Natural killer cell (primary cell): Measurements from ENCODE around the gene PRKAR1B. TPM values are rescaled to one million over a fixed set of nuclear protein-coding genes. Genes with fewer than 3 reads are reported as not detected.

Source experiments
- ATAC-seq, 3 donors: fragments of 150-1000 bp in 2 of 3; fragments of 200-7000 bp in 1 of 3; cut with Tn5 transposase; 1 replicate in 1 of 3; 2 replicates in 2 of 3; pipeline ENCODE4 v1.10.0; 2021; ENCODE audit warnings: mild to moderate bottlenecking in 2 of 3, moderate library complexity in 2 of 3
- DNase-seq, 2 donors: peaks; one replicate each; pipeline versions ENCODE4 v3.0.0 to v3.0.0-alpha.2; 2013 to 2021; ENCODE audit warnings: mixed read lengths in 1 of 2
- H3K27ac ChIP-seq: one replicate; pipeline ENCODE4 v1.5.1; 2013; ENCODE audit warnings: mild to moderate bottlenecking, low read length
- H3K27me3 ChIP-seq: one replicate; pipeline ENCODE4 v1.6.1; 2013; ENCODE audit warnings: low read length; ENCODE audit not compliant: control insufficient read depth, insufficient read depth
- H3K36me3 ChIP-seq: one replicate; pipeline ENCODE4 v1.6.1; 2013; ENCODE audit warnings: low read length; ENCODE audit not compliant: control insufficient read depth, insufficient read depth
- H3K4me1 ChIP-seq: one replicate; pipeline ENCODE4 v1.6.1; 2013; ENCODE audit warnings: low read length; ENCODE audit not compliant: control insufficient read depth, insufficient read depth
- H3K4me3 ChIP-seq: one replicate; pipeline ENCODE4 v1.5.1; 2013; ENCODE audit warnings: low read length
- H3K9me3 ChIP-seq: one replicate; pipeline ENCODE4 v1.6.1; 2013; ENCODE audit warnings: low read length; ENCODE audit not compliant: control insufficient read depth, insufficient read depth
- H3K27ac Mint-ChIP-seq, 2 donors: one replicate each; pipeline ENCODE4 v1.8.0; 2022; ENCODE audit warnings: mild to moderate bottlenecking in 2 of 2, mixed read lengths in 2 of 2, moderate library complexity in 1 of 2
- H3K27me3 Mint-ChIP-seq, 2 donors: one replicate each; pipeline ENCODE4 v1.8.0; 2022; ENCODE audit warnings: low read depth in 2 of 2, mixed read lengths in 2 of 2
- H3K36me3 Mint-ChIP-seq: one replicate; pipeline ENCODE4 v1.8.0; 2022; ENCODE audit warnings: mixed read lengths
- H3K4me1 Mint-ChIP-seq, 2 donors: one replicate each; pipeline ENCODE4 v1.8.0; 2022; ENCODE audit warnings: mixed read lengths in 2 of 2
- H3K4me3 Mint-ChIP-seq: one replicate; pipeline ENCODE4 v1.8.0; 2022; ENCODE audit warnings: mild to moderate bottlenecking, moderate library complexity, mixed read lengths
- H3K9me3 Mint-ChIP-seq, 2 donors: one replicate each; pipeline ENCODE4 v1.8.0; 2022; ENCODE audit warnings: mixed read lengths in 2 of 2
- WGBS: methylation state at CpG from one replicate; pipeline ENCODE4 v1.1.7; 2013; ENCODE audit warnings: missing lambda C conversion rate; ENCODE audit not compliant: insufficient coverage; 5-methylcytosine and 5-hydroxymethylcytosine counted together
- intact Hi-C: fragments of 100-400 bp; cut with micrococcal nuclease; formaldehyde crosslinking; loops from one replicate; pipeline ENCODE4 v1.14.2; 2022
- total RNA-seq, 4 donors: library from RNA; stranded (reverse); fragments of 120-200 nt in 1 of 4; gene quantifications; one replicate each; pipeline versions ENCODE4 v1.2.3 to v1.2.4, GENCODE V29; 2013 to 2022
- TF ChIP-seq, protein P1 (sequence below): fragments of 200-600 bp; IDR thresholded peaks from one replicate; pipeline ENCODE4 v1.8.0; 2022; ENCODE audit warnings: antibody characterized with exemption

The PRKAR1B gene
- total RNA-seq, 3 donors from 2014 or later (not counting 1 experiment from before 2014, with no cell fraction given): 2.4 to 3.8 (median 3.0) TPM

DNA sequence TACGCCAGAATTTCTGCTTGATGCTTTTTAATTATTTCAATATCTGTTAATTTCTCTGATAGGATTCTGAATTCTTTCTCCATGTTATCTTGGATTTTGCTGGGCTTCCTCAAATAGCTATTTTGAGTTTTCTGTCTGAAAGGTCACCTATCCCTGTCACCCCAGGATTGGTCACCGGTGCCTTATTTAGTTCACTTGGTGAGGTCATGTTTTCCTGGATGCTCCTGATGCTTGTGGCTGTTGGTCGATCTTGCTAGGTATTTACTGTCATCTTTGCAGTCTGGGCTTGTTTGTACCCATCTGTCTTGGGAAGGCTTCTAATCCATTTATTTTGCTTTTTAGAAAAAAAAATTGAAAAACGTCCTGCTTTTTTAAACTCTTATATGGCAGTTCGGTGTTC, 11.2 kb upstream of the PRKAR1B start:
- Mint-ChIP-seq H3K4me3 (no peak overlapping the region), H3K36me3 (no peaks in the 10 kb centered on the region), H3K27ac (no peak overlapping the region), H3K9me3 (no peaks in the 10 kb centered on the region), H3K4me1 (no peaks in the 10 kb centered on the region), H3K27me3 (no peaks in the 10 kb centered on the region)
- no peak overlapping the region for H3K4me3 ChIP-seq
- peaks cover 17% of the 10 kb centered on the region for H3K36me3 ChIP-seq
- WGBS: 96% methylated on average over 4 of the region's 5 CpGs
- no peak overlapping the region for H3K27ac ChIP-seq
- H3K4me1 ChIP-seq: no peaks in the 10 kb centered on the region
- DNase-seq (no peak), ATAC-seq (no peak)
- H3K9me3 ChIP-seq: peaks cover 8% of the 10 kb centered on the region
- TF ChIP-seq, protein P1, sequence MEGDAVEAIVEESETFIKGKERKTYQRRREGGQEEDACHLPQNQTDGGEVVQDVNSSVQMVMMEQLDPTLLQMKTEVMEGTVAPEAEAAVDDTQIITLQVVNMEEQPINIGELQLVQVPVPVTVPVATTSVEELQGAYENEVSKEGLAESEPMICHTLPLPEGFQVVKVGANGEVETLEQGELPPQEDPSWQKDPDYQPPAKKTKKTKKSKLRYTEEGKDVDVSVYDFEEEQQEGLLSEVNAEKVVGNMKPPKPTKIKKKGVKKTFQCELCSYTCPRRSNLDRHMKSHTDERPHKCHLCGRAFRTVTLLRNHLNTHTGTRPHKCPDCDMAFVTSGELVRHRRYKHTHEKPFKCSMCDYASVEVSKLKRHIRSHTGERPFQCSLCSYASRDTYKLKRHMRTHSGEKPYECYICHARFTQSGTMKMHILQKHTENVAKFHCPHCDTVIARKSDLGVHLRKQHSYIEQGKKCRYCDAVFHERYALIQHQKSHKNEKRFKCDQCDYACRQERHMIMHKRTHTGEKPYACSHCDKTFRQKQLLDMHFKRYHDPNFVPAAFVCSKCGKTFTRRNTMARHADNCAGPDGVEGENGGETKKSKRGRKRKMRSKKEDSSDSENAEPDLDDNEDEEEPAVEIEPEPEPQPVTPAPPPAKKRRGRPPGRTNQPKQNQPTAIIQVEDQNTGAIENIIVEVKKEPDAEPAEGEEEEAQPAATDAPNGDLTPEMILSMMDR: no peak
- intact Hi-C loops: no loop called here
- H3K27me3 ChIP-seq: no peaks in the 10 kb centered on the region

DNA sequence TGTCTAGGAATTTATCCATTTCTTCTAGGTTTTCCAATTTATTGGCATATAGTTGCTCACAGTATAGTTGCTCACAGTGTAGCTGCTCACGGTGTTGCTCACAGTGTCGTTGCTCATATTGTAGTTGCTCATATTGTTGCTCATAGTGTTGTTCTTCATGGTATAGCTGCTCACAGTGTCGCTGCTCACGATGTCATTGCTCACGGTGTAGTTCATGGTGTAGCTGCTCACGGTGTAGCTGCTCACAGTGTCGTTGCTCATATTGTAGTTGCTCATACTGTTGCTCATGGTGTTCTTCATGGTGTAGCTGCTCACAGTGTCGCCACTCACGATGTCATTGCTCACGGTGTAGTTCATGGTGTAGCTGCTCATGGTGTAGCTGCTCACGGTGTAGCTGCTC, 7.7 kb upstream of the PRKAR1B start:
- H3K27me3 ChIP-seq: no peaks in the 10 kb centered on the region
- TF ChIP-seq, protein P1: no peak
- intact Hi-C loops: no loop called here
- Mint-ChIP-seq H3K27me3 (no peaks in the 10 kb centered on the region), H3K36me3 (no peaks in the 10 kb centered on the region), H3K27ac (no peak overlapping the region), H3K4me3 (no peak overlapping the region), H3K4me1 (no peaks in the 10 kb centered on the region), H3K9me3 (no peaks in the 10 kb centered on the region)
- H3K9me3 ChIP-seq: peaks cover 8% of the 10 kb centered on the region
- H3K4me1 ChIP-seq: no peaks in the 10 kb centered on the region
- DNase-seq (no peak), ATAC-seq (no peak)
- WGBS: 98% methylated on average over 11 of the region's 11 CpGs
- H3K4me3 ChIP-seq: no peak overlapping the region
- no peak overlapping the region for H3K27ac ChIP-seq
- H3K36me3 ChIP-seq: peaks cover 2% of the 10 kb centered on the region

DNA sequence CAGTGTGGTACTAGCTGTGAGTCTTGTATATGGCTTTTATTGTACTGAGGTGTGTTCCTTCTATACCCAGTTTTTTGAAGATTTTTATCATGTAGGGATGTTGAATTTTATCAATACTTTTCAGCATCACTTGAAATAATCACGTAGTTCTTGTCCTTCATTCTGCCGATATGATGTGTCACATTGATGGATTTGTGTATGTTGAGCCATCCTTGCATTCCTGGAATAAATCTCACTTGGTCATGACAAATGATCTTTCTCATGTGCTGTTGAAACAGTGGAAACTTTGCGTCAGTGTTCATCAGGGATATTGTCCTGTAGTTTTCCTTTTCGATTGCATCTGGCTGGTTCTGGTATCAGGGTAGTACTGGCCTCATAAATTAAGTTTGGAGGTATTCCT, 7.1 kb upstream of the PRKAR1B start:
- TF ChIP-seq, protein P1: no peak
- Mint-ChIP-seq H3K4me1 (no peaks in the 10 kb centered on the region), H3K4me3 (no peak overlapping the region), H3K36me3 (no peaks in the 10 kb centered on the region), H3K9me3 (no peaks in the 10 kb centered on the region), H3K27ac (no peak overlapping the region), H3K27me3 (no peaks in the 10 kb centered on the region)
- no peak for ATAC-seq
- 98% methylated on average over 4 of the region's 4 CpGs for WGBS
- Histone ChIP-seq H3K4me3 (no peak overlapping the region), H3K9me3 (peaks cover 8% of the 10 kb centered on the region), H3K4me1 (no peaks in the 10 kb centered on the region), H3K27me3 (no peaks in the 10 kb centered on the region), H3K27ac (no peak overlapping the region), H3K36me3 (peaks cover 1% of the 10 kb centered on the region)
- intact Hi-C loops: no loop called here
- DNase-seq: no peak

DNA sequence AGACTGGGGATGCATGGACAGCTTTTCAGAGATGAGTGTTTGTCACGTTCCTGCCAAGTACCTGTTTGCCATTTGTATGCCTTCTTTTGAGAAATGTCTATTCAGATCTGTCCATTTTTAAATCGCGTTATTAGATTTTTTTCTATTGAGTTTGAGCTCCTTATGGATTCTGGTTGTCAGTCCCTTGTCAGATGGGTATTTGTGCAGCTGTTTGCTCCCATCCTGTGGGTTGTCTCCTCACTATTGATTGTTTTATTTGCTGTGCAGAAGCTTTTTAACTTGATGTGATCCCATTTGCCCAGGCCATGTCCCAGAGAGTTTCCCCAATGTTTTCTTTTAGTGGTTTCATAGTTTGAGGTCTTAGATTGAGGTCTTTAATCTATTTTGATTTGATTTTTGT, 5.5 kb upstream of the PRKAR1B start:
- TF ChIP-seq, protein P1: no peak
- Mint-ChIP-seq H3K36me3 (no peaks in the 10 kb centered on the region), H3K4me1 (peaks cover 6 to 10% of the 10 kb centered on the region in 2 donors), H3K4me3 (no peak overlapping the region), H3K27me3 (no peaks in the 10 kb centered on the region), H3K9me3 (no peaks in the 10 kb centered on the region), H3K27ac (no peak overlapping the region)
- 97% methylated on average over 3 of the region's 3 CpGs for WGBS
- H3K4me1 ChIP-seq: peaks cover 6% of the 10 kb centered on the region
- intact Hi-C loops: no loop called here
- H3K4me3 ChIP-seq: no peak overlapping the region
- H3K36me3 ChIP-seq: no peaks in the 10 kb centered on the region
- H3K27ac ChIP-seq: no peak overlapping the region
- DNase-seq (no peak), ATAC-seq (no peak)
- H3K27me3 ChIP-seq: no peaks in the 10 kb centered on the region
- H3K9me3 ChIP-seq: peaks cover 8% of the 10 kb centered on the region
